Vagina (tissue), 2 donors: ENCODE results near the gene SUN1.

Experiments
- CTCF ChIP-seq, 3 experiments: fragments of 450-650 bp in 2 of 3; fragments of 200-600 bp in 1 of 3; sonication (generic) in 1 of 3; IDR thresholded peaks; one replicate each; pipeline ENCODE4 v1.5.1; 2017 to 2019; ENCODE audit warnings: antibody characterized with exemption in 3 of 3, mild to moderate bottlenecking in 2 of 3, moderate library complexity in 2 of 3
- POLR2A ChIP-seq, 2 donors: fragments of 450-650 bp; IDR thresholded peaks; one replicate each; pipeline ENCODE4 v1.6.1; 2017; ENCODE audit warnings: antibody characterized with exemption in 2 of 2, mild to moderate bottlenecking in 2 of 2, moderate library complexity in 2 of 2

DNA sequence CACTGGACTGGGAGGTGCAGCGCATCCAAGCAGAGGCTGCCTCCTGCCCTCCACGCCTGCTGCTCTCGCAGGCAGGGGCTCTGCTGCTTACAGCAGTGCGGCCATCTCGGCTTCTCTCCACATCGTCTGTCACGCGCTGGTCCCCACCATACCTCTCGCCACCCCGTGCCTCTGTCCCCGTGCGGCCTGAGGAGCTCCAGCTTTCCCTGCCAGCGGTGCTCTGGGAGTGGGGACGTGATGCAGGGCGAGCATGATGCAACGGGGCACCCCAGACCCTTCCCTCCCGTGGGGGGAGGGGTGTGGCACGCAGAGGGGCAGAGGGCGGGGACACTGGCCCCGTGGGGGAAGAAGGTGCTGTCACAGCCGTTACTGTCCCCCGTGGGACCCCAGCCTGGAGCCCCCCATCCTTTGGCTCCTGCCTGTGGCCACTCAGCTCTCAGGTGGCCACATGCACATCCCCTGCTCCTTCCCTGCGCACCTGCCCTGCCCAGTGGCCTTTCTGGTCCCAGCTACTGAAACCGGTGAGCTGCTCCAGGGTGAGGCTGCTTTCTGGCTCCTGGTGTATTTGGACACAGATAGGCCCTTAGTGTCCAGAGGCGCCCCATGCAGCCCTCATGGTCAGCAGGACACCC is 53.1 kb downstream of the SUN1 start:
- TF ChIP-seq CTCF (IDR thresholded peaks at IDR 0.05) (no peak), POLR2A (IDR thresholded peaks at IDR 0.05) (no peak)
